Measurements from ENCODE around the gene TRAF5.
"Not testable (repeated sequence)": the region's sequence is repeated elsewhere in the genome, so short reads cannot be mapped to it uniquely, and the experiment has no call there.

GRCh38 chr1:211398266-211398930, 71.8 kb downstream of the TRAF5 start:
- not testable (repeated sequence) for TF ChIP-seq CTCF, POLR2A, POLR2AphosphoS5 (IDR thresholded peaks at IDR 0.05)
